GM20000 (cell line): Measurements from ENCODE around the gene LRRN2.
"Not testable (repeated sequence)": the region's sequence is repeated elsewhere in the genome, so short reads cannot be mapped to it uniquely, and the experiment has no call there.

Experiments used
- DNase-seq: peaks from one replicate; pipeline ENCODE4 v3.0.0; 2012; ENCODE audit warnings: low spot score
- CTCF ChIP-seq: IDR thresholded peaks from 2 replicates; pipeline ENCODE4 v1.5.1; 2012; ENCODE audit warnings: mild to moderate bottlenecking, control low read depth; ENCODE audit errors: extremely low read depth, missing control alignments

LRRN2 gene

GRCh38 chr1:204574016-204574864, 111.3 kb downstream of the LRRN2 start:
- DNase-seq: no peak
- no peak for TF ChIP-seq CTCF

- DNase-seq: no peak
- TF ChIP-seq CTCF: no peak
These were observed 112.3 kb downstream of the LRRN2 start for GRCh38 chr1:204572923-204573922.

- TF ChIP-seq CTCF: no peak
- DNase-seq: no peak
These were observed 113.9 kb downstream of the LRRN2 start for GRCh38 chr1:204571631-204572030.

GRCh38 chr1:204571128-204571527, 114.4 kb downstream of the LRRN2 start:
- TF ChIP-seq CTCF: no peak
- DNase-seq: no peak

- DNase-seq: not testable (repeated sequence)
These were observed 115.5 kb downstream of the LRRN2 start for GRCh38 chr1:204570021-204570420.

GRCh38 chr1:204569478-204569877, 116.1 kb downstream of the LRRN2 start:
- no peak for TF ChIP-seq CTCF
- no peak for DNase-seq

- no peak for DNase-seq
- no peak for TF ChIP-seq CTCF
These were observed 116.8 kb downstream of the LRRN2 start for GRCh38 chr1:204568576-204569315.
